ENCODE measurements around the gene AADAT.

AADAT gene

GRCh38 chr4:170027181-170027829 lies 62.5 kb downstream of the AADAT start:
- DNase-seq = peak; percentile 95

GRCh38 chr4:170026253-170027021 lies 63.3 kb downstream of the AADAT start, which contains the start of gene MFAP3L:
Gene MFAP3L (minus strand): TSS chr4:170026395. CDS start chr4:170005877, 20,518 bp downstream.
- DNase-seq = peak; percentile 85

DNA sequence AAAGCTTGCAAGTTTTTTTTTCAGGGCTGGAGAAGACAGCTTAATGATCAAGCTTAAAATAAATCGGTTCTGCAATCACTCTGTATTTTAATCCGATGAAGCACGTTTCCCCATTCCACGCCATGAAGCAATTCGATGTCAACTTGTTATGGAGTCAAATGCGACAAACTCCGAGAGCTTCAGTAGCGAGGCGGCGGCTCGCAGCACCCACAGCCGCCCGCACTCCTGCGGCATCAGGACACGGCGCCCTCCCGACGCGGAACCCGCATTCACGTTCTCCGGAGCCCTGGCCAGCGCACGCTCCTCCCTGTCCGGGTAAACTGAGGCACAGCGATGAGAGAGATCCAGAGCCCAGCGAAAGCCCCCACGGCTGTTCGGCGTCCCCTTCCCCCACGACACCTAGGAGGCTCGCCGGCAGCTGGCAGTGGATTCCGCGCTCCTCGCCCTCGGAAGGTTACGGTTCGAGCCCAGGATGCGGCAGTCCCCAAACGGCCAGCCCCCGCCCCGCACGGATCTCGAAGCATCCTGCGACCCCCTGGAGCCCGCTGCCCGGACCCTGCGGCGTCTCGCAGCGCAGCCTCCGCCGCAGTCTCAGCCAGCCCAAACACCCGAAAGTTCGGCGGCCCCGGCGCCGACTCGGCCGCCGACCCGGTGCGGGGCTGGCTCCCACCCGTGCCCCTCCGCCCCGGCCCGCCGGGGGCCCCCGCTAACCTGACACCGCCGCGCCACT lies 64.1 kb downstream of the AADAT start:
- peak; percentile 22 for DNase-seq

GRCh38 chr4:170022211-170022610 lies 67.5 kb downstream of the AADAT start:
- DNase-seq = no peak

DNA sequence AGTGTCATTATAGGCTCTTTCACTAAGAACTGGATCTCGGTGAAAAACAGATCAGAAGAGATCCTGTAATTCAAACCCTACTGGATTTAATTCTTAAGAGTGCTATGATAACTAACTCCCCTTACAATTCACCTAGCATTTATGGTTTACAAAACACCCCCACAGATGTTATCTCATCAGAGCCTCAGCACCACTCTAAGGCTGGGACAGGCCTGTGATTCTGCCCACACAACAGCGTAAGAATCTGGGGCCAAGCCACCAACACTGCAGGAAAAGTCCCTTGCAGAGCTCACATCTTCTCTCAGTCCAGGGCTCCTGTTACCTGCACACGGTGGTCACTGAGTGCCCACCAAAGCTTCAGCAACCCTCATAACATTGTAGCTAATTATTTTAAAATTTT lies 72.5 kb downstream of the AADAT start:
- DNase-seq = no peak

DNA sequence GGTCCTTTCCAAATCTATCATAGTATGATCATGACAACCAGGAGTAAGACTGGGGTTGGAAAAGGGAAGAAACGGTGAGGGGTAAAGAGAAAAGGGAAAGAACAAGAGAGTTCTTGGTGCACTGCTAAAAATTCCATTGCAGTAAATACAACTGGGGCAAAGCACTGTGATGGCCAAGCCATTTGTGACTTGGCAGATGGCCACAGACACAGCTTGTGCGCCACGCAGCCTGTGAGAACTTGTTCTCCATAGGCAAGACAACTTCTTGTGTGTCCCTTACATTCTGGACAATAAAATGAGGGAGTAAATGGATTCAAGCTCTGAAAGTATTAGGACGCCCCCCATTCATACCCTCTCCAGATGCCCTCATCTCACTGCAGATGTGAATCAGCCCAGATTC lies 74.5 kb downstream of the AADAT start:
- no peak for DNase-seq

- DNase-seq = no peak
These were observed 75.3 kb downstream of the AADAT start for GRCh38 chr4:170014359-170015011.

DNA sequence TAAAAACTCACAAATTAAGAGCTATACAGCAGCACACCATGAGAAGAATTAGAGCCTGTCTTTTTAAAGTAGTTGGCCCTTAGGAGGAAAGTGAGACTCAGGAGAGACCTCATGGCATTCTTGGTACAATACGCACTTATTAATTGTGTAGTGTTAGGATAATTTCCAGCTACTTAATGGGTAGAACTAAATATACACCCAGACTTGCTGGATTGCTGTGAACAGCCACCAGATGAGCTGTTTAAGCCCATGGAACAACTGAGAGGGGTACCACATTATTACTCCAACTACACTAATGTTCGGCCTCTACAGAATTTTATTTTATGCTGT lies 77.2 kb downstream of the AADAT start:
- no peak for DNase-seq

- no peak for DNase-seq
These were observed 77.7 kb downstream of the AADAT start for GRCh38 chr4:170011921-170012628.
